ENCODE measurements around the gene RPS14. TPM values are rescaled to one million over a fixed set of nuclear protein-coding genes. Genes with fewer than 3 reads are reported as not detected.

RPS14 gene
- total and polyA plus RNA-seq, 7 donors: 977 to 3,049 (median 1,443) TPM

DNA sequence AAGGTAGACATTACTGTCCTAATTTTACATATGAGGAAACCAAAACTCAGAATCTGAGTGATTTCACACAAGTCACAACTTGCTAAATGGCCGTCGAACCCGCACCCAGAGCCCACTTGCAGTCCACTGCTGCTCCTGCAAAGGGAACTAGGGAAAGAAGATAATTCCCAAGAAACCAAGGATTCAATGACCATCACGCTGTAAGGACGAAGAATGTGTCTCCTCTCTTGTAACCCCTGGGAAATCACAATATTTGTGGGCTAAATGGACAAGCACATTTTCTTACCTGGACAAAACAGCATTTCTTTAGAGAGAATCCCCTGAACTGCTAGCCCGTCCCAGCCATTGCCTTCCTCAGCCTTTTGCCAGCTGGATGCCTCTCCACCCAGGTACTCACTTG, 2.4 kb downstream of the RPS14 start:
- intact Hi-C loops (cut with DNase I): no loop called here
- ATAC-seq: no peak
- TF ChIP-seq CTCF (IDR thresholded peaks at IDR 0.05): no peak
- H3K4me1 ChIP-seq: peaks cover 37% of the 10 kb centered on the region
- no peak overlapping the region for H3K27ac ChIP-seq
- 77 to 83% (median 80%) methylated on average over 6 of the region's 6 CpGs for WGBS, 3 donors
- no peaks in the 10 kb centered on the region for H3K9me3 ChIP-seq
- no peak for DNase-seq
- no peaks in the 10 kb centered on the region for H3K27me3 ChIP-seq (ENCODE audit: insufficient read depth in 3 of 3, low read length in 2 of 3)
- H3K4me3 ChIP-seq: no peak overlapping the region
- H3K36me3 ChIP-seq (ENCODE audit: insufficient read depth in 1 of 2, low read depth in 1 of 2): peaks cover 28 to 56% of the 10 kb centered on the region in 2 donors

DNA sequence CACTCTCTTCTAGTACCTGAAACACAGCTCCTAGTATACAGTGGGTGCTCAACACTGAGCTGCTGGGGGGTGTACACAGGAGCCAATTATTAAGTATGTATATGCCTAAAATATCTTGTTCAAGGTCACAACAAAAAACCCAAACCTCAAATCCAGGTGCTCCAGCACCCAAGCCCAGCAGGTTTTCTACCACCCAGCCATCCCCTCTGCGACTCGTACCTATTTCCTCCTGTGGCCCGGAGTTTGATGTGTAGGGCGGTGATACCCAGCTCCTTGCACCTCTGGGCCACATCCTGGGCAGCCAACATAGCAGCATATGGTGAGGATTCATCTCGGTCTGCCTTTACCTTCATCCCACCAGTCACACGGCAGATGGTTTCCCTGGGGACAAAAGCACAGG, 3.0 kb downstream of the RPS14 start:
- DNase-seq (no peak), ATAC-seq (no peak)
- H3K27ac ChIP-seq: no peak overlapping the region
- H3K36me3 ChIP-seq (ENCODE audit: insufficient read depth in 1 of 2, low read depth in 1 of 2): peaks cover 28 to 56% of the 10 kb centered on the region in 2 donors
- TF ChIP-seq CTCF (IDR thresholded peaks at IDR 0.05): no peak
- H3K27me3 ChIP-seq (ENCODE audit: insufficient read depth in 3 of 3, low read length in 2 of 3): no peaks in the 10 kb centered on the region
- H3K9me3 ChIP-seq: no peaks in the 10 kb centered on the region
- peaks cover 42% of the 10 kb centered on the region for H3K4me1 ChIP-seq
- intact Hi-C loops (cut with DNase I): no loop called here
- 81 to 88% (median 86%) methylated on average over 6 of the region's 6 CpGs for WGBS, 3 donors
- H3K4me3 ChIP-seq: no peak overlapping the region

GRCh38 chr5:150446088-150446487, 3.5 kb downstream of the RPS14 start:
- no peaks in the 10 kb centered on the region for H3K9me3 ChIP-seq
- intact Hi-C loops (cut with DNase I): no loop called here
- H3K4me1 ChIP-seq: peaks cover 44% of the 10 kb centered on the region
- H3K27me3 ChIP-seq (ENCODE audit: insufficient read depth in 3 of 3, low read length in 2 of 3): no peaks in the 10 kb centered on the region
- ATAC-seq (no peak), DNase-seq (no peak)
- H3K36me3 ChIP-seq (ENCODE audit: insufficient read depth in 1 of 2, low read depth in 1 of 2): peaks cover 28 to 56% of the 10 kb centered on the region in 2 donors
- H3K27ac ChIP-seq: no peak overlapping the region
- H3K4me3 ChIP-seq: no peak overlapping the region
- 88 to 95% (median 89%) methylated on average over 2 of the region's 2 CpGs for WGBS, 3 donors
- no peak for TF ChIP-seq CTCF (IDR thresholded peaks at IDR 0.05)

- no peaks in the 10 kb centered on the region for H3K9me3 ChIP-seq
- H3K27ac ChIP-seq: peak overlapping the region; percentile 9
- peaks cover 28 to 56% of the 10 kb centered on the region in 2 donors for H3K36me3 ChIP-seq (ENCODE audit: insufficient read depth in 1 of 2, low read depth in 1 of 2)
- no peak overlapping the region for H3K4me3 ChIP-seq
- no peaks in the 10 kb centered on the region for H3K27me3 ChIP-seq (ENCODE audit: insufficient read depth in 3 of 3, low read length in 2 of 3)
- WGBS, 3 donors: 83 to 88% (median 86%) methylated on average over 9 of the region's 9 CpGs
- intact Hi-C loops (cut with DNase I): no loop called here
- DNase-seq: no peak
- H3K4me1 ChIP-seq: peaks cover 44% of the 10 kb centered on the region
- ATAC-seq: no peak
- no peak for TF ChIP-seq CTCF (IDR thresholded peaks at IDR 0.05)
Measured at GRCh38 chr5:150444770-150445169, 4.8 kb downstream of the RPS14 start.
